ENCODE measurements around the gene MRPL22. TPM values are rescaled to one million over a fixed set of nuclear protein-coding genes. Genes with fewer than 3 reads are reported as not detected.

MRPL22 gene
- total and polyA plus RNA-seq, 2 of the 13 experiments (the other 11 are each of a cell fraction or from before 2014, with no cell fraction given), result 66.8 to 84.8 TPM

DNA sequence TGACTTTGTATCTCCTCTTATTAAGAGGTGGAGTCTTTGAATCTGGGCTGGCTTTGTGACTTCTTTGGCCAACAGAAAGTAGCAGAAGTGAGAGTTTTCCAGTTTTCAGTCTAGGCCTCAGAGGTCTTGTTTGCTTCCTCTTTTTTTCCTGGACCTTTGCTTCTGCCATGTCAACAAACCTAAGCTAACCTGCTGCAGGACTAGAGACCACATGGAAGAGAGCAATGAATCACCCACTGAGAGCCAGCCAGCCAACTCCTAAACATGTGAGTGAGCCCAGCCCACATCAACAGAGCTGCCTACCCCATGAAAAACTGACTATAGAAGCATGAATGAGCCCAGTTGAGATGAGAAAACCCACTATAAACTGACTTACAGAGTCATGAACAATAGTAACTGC is 29.9 kb downstream of the MRPL22 start (continued):
- TF ChIP-seq, protein P1, sequence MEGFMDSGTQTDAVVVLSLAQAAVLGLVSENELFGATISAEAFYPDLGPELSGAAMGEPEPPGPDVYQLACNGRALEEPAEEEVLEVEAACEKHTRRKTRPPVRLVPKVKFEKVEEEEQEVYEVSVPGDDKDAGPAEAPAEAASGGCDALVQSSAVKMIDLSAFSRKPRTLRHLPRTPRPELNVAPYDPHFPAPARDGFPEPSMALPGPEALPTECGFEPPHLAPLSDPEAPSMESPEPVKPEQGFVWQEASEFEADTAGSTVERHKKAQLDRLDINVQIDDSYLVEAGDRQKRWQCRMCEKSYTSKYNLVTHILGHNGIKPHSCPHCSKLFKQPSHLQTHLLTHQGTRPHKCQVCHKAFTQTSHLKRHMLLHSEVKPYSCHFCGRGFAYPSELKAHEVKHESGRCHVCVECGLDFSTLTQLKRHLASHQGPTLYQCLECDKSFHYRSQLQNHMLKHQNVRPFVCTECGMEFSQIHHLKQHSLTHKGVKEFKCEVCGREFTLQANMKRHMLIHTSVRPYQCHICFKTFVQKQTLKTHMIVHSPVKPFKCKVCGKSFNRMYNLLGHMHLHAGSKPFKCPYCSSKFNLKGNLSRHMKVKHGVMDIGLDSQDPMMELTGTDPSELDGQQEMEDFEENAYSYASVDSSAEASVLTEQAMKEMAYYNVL (CRISPR knock-in tag; IDR thresholded peaks at IDR 0.05; ENCODE audit: borderline replicate concordance), result peak; percentile 35; the same call in 1 of the 2 replicates
- TF ChIP-seq KAT8 (CRISPR knock-in tag; IDR thresholded peaks at IDR 0.05) (peak; percentile 46; the same call in 1 of the 2 replicates), EP300 (IDR thresholded peaks at IDR 0.05; ENCODE audit: low read depth in 2 of 2, low read length in 2 of 2) (peak in 1 of 2 experiments; percentile 31; a peak in 1 of 4 replicates), EP300 (CRISPR knock-in tag; IDR thresholded peaks at IDR 0.05; ENCODE audit: borderline replicate concordance) (no peak), TCF7L2 (IDR thresholded peaks at IDR 0.05; ENCODE audit: low read depth, low read length) (no peak), HOXA3 (CRISPR knock-in tag; IDR thresholded peaks at IDR 0.05) (peak; percentile 18; the same call in 1 of the 2 replicates)
- TF ChIP-seq, protein P2, sequence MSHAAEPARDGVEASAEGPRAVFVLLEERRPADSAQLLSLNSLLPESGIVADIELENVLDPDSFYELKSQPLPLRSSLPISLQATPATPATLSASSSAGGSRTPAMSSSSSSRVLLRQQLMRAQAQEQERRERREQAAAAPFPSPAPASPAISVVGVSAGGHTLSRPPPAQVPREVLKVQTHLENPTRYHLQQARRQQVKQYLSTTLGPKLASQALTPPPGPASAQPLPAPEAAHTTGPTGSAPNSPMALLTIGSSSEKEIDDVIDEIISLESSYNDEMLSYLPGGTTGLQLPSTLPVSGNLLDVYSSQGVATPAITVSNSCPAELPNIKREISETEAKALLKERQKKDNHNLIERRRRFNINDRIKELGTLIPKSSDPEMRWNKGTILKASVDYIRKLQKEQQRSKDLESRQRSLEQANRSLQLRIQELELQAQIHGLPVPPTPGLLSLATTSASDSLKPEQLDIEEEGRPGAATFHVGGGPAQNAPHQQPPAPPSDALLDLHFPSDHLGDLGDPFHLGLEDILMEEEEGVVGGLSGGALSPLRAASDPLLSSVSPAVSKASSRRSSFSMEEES (CRISPR knock-in tag; IDR thresholded peaks at IDR 0.05), result 0 out of 2 replicates have a peak, but pooled peaks have one; percentile 30
- TF ChIP-seq, protein P3, sequence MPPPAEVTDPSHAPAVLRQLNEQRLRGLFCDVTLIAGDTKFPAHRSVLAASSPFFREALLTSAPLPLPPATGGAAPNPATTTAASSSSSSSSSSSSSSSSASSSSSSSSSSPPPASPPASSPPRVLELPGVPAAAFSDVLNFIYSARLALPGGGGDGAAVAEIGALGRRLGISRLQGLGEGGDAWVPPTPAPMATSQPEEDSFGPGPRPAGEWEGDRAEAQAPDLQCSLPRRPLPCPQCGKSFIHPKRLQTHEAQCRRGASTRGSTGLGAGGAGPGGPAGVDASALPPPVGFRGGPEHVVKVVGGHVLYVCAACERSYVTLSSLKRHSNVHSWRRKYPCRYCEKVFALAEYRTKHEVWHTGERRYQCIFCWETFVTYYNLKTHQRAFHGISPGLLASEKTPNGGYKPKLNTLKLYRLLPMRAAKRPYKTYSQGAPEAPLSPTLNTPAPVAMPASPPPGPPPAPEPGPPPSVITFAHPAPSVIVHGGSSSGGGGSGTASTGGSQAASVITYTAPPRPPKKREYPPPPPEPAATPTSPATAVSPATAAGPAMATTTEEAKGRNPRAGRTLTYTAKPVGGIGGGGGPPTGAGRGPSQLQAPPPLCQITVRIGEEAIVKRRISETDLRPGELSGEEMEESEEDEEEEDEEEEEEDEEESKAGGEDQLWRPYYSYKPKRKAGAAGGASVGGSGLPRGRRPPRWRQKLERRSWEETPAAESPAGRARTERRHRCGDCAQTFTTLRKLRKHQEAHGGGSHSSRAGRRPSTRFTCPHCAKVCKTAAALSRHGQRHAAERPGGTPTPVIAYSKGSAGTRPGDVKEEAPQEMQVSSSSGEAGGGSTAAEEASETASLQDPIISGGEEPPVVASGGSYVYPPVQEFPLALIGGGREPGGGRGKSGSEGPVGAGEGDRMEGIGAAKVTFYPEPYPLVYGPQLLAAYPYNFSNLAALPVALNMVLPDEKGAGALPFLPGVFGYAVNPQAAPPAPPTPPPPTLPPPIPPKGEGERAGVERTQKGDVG (CRISPR knock-in tag; IDR thresholded peaks at IDR 0.05; ENCODE audit: borderline replicate concordance), result no peak
- TF ChIP-seq, protein P4, sequence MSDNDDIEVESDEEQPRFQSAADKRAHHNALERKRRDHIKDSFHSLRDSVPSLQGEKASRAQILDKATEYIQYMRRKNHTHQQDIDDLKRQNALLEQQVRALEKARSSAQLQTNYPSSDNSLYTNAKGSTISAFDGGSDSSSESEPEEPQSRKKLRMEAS (IDR thresholded peaks at IDR 0.05), result peak; percentile 87
- TF ChIP-seq, protein P5, sequence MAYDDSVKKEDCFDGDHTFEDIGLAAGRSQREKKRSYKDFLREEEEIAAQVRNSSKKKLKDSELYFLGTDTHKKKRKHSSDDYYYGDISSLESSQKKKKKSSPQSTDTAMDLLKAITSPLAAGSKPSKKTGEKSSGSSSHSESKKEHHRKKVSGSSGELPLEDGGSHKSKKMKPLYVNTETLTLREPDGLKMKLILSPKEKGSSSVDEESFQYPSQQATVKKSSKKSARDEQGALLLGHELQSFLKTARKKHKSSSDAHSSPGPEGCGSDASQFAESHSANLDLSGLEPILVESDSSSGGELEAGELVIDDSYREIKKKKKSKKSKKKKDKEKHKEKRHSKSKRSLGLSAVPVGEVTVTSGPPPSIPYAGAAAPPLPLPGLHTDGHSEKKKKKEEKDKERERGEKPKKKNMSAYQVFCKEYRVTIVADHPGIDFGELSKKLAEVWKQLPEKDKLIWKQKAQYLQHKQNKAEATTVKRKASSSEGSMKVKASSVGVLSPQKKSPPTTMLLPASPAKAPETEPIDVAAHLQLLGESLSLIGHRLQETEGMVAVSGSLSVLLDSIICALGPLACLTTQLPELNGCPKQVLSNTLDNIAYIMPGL (CRISPR knock-in tag; IDR thresholded peaks at IDR 0.05; ENCODE audit: borderline replicate concordance in 1 of 2, low read depth in 1 of 2), result 0 out of 4 replicates have a peak, but pooled peaks of 1 of the 2 experiments have one; percentile 30
- TF ChIP-seq, protein P6, sequence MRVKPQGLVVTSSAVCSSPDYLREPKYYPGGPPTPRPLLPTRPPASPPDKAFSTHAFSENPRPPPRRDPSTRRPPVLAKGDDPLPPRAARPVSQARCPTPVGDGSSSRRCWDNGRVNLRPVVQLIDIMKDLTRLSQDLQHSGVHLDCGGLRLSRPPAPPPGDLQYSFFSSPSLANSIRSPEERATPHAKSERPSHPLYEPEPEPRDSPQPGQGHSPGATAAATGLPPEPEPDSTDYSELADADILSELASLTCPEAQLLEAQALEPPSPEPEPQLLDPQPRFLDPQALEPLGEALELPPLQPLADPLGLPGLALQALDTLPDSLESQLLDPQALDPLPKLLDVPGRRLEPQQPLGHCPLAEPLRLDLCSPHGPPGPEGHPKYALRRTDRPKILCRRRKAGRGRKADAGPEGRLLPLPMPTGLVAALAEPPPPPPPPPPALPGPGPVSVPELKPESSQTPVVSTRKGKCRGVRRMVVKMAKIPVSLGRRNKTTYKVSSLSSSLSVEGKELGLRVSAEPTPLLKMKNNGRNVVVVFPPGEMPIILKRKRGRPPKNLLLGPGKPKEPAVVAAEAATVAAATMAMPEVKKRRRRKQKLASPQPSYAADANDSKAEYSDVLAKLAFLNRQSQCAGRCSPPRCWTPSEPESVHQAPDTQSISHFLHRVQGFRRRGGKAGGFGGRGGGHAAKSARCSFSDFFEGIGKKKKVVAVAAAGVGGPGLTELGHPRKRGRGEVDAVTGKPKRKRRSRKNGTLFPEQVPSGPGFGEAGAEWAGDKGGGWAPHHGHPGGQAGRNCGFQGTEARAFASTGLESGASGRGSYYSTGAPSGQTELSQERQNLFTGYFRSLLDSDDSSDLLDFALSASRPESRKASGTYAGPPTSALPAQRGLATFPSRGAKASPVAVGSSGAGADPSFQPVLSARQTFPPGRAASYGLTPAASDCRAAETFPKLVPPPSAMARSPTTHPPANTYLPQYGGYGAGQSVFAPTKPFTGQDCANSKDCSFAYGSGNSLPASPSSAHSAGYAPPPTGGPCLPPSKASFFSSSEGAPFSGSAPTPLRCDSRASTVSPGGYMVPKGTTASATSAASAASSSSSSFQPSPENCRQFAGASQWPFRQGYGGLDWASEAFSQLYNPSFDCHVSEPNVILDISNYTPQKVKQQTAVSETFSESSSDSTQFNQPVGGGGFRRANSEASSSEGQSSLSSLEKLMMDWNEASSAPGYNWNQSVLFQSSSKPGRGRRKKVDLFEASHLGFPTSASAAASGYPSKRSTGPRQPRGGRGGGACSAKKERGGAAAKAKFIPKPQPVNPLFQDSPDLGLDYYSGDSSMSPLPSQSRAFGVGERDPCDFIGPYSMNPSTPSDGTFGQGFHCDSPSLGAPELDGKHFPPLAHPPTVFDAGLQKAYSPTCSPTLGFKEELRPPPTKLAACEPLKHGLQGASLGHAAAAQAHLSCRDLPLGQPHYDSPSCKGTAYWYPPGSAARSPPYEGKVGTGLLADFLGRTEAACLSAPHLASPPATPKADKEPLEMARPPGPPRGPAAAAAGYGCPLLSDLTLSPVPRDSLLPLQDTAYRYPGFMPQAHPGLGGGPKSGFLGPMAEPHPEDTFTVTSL (CRISPR knock-in tag; IDR thresholded peaks at IDR 0.05; ENCODE audit: borderline replicate concordance), result peak; percentile 77; the same call in 1 of the 2 replicates
